ENCODE measurements around the gene G6PD.

DNA sequence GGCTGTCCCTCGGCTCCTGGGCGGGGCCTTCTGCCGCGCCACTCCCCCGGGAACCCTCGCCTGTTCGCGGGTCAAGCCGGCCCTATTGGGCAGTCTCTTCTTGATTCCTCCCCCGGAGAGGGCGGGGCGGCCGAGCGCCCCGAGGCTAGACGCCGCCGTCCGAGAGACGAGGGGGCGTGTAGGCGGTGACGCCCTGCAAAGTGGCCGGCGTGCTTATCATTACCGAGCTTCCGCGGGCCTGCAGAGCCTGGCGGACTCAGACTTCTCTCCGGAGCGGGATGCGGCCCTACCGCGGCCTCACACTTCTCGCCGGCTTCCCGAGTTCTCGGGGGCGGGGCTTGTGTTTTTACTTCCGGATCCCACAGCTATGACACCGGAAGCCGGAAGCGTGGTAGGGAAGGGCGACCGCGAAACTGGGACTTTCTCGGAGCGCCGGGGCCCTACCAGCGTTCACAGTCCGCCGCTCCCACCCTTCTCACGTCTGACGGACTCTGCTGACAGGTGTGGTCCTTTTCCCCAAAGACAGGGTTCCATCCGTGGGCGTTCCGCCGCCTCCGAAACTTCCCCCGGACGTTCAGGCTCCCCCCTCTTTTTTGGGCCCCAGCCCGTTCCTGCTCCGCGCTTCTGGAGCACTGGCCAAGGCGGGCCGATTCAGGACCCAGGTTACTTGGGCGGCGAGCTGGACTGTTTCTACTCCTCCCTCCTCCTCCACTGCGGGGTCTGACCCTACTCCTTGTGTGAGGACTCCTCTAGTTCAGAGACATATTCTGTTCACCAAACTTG, 790 bp upstream of the G6PD start, which contains the start of gene IKBKG:
- TF ChIP-seq, protein P1, sequence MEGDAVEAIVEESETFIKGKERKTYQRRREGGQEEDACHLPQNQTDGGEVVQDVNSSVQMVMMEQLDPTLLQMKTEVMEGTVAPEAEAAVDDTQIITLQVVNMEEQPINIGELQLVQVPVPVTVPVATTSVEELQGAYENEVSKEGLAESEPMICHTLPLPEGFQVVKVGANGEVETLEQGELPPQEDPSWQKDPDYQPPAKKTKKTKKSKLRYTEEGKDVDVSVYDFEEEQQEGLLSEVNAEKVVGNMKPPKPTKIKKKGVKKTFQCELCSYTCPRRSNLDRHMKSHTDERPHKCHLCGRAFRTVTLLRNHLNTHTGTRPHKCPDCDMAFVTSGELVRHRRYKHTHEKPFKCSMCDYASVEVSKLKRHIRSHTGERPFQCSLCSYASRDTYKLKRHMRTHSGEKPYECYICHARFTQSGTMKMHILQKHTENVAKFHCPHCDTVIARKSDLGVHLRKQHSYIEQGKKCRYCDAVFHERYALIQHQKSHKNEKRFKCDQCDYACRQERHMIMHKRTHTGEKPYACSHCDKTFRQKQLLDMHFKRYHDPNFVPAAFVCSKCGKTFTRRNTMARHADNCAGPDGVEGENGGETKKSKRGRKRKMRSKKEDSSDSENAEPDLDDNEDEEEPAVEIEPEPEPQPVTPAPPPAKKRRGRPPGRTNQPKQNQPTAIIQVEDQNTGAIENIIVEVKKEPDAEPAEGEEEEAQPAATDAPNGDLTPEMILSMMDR (IDR thresholded peaks at IDR 0.05): no peak
- no peak for TF ChIP-seq EP300 (IDR thresholded peaks at IDR 0.05)
